KG1 (cell line): ENCODE measurements around the gene CPHXL2.

Experiments used
- DNase-seq: peaks from one replicate; lab custom pipeline; 2025; lab: John Stamatoyannopoulos, UW

CPHXL2 gene

DNA sequence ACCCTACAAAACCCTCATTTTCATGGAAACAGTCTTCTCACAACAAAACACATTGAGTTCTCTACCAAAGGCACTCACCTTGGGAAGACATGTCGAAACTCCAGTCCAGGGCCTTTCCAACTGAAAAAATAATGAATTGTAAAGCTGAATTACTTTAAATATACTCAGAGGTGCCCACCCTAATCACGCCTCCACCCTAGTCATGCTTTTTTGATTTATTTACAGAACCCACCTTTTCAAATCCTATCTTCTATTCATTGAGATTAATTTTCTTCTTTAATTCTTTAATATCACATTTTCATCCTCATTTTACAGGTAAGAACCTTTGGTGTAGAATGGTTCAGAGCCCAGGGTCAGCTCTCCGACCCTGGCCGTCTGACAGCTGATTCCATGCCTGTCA lies at the start of gene CPHXL2:
Gene CPHXL2, minus strand, starts transcription at position 101 of the 400 bp plus-strand sequence. Its CDS starts 10 bp downstream, at position 91.
- DNase-seq, result no peak

DNA sequence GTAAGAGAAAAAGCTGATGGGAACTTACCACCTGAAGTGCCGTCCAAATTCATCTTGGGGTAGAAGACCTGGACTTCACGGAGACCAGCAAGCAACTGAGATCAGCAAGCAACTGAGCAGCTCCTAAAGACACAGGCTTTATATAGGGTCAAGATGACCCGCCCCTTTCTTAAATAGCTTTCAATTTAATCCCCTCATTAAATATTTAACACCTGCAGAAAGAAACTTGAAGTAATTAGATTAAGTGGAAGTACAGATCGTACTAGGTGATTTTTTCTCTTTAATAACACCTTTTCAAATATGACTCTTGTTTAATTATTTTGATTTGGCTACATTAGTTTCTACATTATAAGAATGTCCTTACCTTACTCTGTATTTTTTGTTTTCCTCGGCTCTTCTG lies 49.6 kb upstream of the CPHXL2 start, which contains the start of gene CPHXL:
Gene CPHXL, minus strand, starts transcription at position 101 of the 400 bp plus-strand sequence. Its CDS starts 48 bp downstream, at position 53.
- no peak for DNase-seq

DNA sequence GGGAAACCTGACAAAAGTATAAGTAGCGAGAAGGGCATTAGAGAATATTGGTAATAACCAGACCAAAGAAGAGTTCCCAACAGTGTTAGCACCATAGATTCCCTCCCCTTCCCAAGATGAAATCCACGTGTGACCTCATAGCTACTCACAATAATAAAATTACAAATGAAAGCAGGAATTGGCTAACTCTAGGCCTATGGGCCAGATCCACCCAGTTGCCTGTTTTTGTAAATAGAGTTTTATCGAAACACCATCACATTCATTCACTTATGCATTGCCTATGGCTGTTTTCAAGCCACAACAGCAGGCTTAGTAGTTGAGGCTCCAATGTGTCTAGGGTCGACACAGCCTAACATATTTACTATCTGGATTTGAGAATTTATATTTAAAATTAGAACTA lies 41.6 kb upstream of the CPHXL2 start:
- DNase-seq, result no peak

DNA sequence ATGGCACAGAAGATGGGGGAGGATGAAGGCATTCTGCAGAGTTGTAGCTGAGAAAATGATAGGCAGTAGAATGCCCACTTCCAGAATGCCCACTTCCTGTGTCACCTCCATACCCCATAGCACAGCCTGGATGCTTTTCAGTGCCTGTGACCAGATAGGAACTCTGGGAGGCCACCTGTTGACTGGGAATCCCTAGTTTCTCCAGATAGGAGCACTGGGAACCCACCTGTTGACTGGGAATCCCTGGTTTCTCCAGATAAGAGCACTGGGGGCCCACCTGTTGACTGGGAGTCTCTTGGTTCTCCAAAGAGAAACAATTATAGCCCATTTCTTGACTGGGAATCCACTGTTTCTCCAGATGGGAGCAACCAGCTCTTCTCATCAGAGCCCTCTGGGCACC lies 37.9 kb upstream of the CPHXL2 start:
- no peak for DNase-seq

DNA sequence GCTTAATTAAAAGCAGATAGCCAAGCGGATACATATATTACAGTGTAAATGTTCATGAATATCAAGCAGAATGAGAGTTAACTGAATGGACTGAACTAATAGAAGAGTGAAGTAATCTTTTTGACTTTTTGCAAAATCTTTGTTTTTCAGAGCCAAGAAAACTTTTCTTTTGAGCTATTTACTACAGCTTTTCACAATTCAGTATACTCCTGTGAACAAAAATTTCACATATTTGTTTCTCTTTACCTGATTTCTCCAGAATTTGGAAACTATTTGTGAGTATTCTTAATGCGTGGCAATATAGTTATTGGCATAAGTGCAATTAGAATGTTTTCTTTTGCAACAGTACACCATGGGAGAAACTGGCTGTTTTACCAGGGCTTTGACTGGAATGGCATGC lies 33.5 kb upstream of the CPHXL2 start:
- no peak for DNase-seq

DNA sequence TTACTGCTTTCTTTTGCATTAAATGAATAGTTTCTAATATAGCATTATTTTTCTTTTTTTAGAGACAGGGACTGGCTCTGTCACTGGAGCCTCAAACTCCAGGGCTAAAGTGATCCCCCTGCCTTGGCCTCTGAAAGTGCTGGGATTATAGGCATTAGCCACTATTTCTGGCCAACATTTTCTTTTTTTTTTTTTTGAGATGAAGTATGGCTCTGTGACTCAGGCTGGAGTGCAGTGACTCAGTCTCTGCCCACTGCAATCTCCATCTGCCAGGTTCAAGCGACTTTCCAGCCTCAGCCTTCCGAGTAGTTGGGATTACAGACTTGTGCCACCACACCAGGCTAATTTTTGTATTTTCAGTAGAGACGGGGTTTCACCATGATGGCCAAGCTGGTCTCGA lies 26.5 kb upstream of the CPHXL2 start:
- no peak for DNase-seq

DNA sequence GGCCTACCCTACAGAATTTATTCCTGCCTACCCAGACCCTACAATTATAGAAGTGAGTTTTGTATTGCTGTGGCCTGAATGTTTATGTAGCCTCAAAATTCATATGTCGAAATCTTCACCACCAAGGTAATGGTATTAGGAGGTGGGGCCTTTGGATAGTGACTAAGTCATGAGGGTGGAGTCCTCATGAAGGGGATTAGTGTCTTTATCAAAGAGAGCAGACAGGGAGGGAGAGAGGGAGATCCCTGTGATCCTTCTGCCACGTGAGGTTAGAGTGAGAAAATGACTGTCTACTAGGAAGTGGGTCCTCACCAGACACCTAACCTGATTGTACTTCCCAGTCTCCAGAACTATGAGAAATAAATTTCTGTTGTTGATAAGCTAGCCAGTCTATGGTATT lies 25.4 kb upstream of the CPHXL2 start:
- DNase-seq, result no peak

DNA sequence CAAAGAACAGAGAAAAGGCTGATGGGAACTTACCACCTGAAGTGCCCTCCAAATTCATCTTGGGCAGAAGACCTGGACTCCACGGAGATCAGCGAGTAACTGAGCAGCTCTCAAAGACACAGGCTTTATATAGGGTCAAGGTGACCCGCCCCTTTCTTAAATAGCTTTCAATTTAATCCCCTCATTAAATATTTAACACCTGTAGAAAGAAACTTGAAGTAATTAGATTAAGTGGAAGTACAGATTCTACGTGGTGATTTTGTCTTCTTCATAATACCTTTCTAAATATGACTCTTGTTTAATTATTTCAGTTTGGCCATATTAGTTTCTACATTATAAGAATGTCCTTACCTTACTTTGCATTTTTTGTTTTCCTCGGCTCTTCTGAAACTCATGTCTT lies 24.6 kb upstream of the CPHXL2 start, which contains the start of gene DUXB:
Gene DUXB, minus strand, starts transcription at position 101 of the 400 bp plus-strand sequence. Its CDS starts 43 bp downstream, at position 58.
- DNase-seq, result no peak

DNA sequence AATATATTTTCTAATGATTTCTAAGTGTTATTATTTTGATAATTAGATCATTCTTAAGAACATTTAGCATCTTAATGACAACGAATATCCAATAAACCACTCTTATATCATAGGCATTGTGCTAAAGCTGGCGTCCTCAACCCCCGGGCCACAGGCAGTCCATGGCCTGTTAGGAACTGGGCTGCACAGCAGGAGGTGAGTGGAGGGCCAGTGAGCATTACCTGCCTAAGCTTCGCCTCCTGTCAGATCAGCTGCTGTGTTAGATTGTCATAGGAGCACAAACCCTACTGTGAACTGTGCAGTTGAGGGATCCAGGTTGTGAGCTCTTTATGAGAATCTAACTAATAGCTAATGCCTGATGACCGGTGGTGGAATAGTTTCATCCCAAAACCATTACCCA lies 20.8 kb upstream of the CPHXL2 start:
- DNase-seq, result no peak

DNA sequence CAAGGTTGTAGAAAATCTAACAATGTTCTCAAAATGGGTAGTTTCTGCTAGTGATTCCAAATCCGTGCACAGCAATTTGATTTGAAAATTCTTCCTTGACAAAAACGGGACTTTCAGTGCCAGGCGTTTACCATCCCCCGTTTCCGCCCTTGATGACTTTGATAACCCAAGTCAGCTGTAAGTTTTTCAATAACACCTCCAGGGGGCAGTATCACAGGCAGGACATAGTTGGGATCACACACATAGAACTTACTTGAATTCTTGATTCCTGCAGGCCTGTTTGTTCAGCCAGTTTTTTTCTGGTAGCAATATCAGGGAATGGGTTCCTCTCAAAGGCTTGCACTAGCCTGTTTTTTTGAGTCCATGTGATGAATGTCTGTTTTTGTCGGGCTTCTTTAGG lies 18.9 kb upstream of the CPHXL2 start:
- no peak for DNase-seq

DNA sequence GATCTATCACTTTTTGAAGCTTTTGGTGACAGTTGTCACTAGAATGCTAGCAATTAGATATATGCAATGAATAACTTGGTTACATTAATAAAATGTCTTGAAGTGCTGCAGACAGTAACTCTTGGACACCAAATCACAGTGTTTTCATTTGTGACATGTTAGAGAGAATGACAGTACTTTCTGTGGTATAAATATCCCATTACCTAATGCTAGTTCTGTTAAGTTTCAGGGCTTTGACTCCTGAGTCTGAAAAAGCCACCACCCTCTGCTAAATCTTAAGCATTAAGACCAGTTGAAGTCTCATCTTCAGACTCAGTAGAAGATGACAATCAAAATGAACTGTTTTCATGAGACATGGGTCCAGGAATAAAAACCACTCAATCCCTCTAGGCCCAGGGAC lies 10.6 kb upstream of the CPHXL2 start:
- no peak for DNase-seq

DNA sequence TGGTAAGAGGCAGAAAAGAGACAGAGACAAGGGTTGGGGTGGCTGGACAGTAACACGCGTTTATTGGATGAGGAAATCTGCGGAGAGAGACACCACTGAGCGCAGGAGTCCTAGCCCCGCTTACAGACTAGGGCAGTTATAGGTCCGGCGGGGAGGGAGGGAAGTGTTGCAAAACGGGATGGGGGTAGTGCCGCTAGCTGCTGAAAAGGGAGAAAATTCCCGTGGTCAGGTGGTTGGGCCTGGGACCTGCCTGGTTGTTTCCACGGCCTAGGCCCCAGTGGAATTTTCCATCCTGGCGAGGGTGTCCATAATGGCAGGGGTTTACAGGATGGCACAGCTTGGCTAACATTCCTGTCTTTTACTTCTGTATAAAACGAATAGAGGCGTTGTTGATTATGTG lies 5.5 kb upstream of the CPHXL2 start:
- DNase-seq, result no peak

DNA sequence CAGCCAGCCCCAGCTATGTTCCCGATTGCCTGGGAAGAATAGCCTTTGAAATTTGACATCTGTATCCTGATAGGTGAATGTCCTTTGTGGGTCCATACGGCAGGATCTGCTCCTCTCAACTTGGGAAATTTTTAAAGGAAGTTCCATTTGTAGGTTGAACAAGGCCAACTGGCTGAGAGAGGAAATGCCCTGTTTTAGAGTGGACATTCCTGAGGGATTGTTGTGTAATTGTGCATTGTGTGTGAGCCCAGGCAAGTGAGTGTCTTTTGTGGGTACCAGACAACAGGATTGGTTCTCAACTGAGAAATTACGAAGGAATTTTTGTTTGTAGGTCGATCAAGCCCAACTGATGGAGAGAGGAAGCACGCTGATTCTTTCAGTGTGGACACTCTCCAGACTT lies 2.6 kb upstream of the CPHXL2 start:
- DNase-seq, result no peak

DNA sequence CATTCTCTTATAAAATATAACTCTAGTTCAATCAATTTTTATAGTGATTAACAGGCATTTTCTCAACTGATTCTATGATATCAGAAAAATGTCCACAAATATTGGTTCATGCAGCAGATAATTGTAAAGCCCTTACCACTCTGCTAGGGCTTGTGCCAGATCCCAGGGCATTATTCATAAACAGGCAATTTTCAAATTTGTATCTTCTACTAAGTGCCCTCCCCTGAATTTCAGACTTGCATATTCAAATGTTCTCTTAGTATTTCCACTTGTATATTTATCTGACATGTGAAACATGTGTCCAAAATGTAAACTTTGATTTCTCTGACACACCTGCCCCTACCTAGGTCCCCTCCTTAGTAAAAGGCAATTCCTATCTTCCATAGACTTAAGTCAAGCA lies 9.3 kb downstream of the CPHXL2 start:
- no peak for DNase-seq

DNA sequence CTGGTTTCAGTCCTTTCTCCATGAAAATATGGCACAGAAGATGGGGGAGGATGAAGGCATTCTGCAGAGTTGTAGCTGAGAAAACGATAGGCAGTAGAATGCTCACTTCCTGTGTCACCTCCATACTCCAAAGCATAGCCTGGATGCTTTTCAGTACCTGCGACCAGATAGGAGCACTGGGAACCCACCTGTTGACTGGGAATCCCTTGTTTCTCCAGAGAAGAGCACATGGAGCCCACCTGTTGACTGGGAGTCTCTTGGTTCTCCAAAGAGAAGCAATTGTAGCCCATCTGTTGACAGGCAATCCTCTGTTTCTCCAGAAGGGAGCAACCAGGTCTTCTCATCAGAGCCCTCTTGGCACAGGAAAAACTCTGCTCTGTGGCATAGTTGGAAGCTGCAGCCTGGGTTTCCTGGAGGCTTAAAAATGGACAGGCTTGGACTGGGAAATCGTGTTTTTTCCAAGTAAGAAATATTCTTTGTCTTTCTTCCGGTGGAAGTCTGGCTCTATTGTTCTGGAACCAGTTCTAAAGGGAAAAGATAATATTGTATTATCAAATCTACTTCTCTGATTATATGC lies 16.0 kb downstream of the CPHXL2 start:
- DNase-seq, result no peak

DNA sequence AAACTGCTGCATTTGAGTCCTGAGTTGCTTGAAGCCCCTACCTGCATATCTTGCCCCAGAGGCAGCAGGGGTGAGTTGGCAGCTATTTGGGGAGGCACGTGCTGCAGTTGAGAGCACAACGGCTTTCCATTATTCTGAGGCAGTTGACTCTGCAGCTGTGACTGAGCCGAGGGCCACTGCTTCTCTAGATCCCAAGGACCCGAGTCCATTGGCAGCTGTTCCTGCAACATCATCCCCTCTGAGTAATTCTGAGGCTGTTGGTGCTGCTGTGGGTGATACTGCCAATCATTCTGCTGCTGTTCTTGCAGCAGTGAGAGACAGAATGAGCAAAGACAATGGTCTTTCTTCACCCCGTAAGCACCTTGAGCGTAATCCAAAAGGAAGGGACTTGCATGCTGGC lies 16.5 kb downstream of the CPHXL2 start:
- no peak for DNase-seq

DNA sequence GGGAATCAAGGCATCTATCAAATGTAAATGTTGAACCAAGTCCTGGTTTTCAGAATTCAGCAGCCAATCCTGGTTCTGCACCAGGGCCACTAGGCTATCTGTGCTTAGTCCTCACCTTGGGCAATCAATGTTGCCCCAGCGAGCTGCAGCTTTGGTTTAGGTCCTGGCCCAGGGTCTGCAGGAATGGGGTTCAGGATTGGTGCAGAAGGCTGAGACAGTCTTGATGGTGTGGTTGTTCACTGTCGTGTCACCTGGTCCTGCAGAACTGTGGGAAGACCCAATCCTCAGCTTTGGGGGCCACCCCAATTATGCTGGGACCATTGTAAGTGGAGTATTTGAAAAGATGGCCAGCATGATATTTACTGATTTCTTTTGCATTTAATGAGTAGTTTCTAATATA lies 18.6 kb downstream of the CPHXL2 start:
- no peak for DNase-seq

DNA sequence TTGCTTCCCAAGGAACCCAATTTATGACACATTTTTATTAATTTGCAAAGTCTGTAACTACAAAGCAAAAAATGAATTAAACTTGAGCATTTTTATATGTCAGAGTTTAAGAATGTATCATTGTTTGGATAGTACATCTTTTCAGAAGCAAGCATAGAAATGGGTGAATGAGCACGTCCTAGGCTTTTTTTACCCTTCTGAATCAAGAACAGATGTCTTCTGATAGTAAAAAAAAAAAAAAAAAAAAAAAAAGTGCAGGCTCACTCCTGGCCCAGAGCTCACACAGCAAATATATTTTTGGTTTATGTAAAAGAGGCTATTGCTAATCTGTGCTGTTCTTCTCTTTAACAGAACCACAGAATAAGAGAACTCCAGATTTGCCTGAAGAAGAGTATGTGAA lies 22.9 kb downstream of the CPHXL2 start:
- no peak for DNase-seq

DNA sequence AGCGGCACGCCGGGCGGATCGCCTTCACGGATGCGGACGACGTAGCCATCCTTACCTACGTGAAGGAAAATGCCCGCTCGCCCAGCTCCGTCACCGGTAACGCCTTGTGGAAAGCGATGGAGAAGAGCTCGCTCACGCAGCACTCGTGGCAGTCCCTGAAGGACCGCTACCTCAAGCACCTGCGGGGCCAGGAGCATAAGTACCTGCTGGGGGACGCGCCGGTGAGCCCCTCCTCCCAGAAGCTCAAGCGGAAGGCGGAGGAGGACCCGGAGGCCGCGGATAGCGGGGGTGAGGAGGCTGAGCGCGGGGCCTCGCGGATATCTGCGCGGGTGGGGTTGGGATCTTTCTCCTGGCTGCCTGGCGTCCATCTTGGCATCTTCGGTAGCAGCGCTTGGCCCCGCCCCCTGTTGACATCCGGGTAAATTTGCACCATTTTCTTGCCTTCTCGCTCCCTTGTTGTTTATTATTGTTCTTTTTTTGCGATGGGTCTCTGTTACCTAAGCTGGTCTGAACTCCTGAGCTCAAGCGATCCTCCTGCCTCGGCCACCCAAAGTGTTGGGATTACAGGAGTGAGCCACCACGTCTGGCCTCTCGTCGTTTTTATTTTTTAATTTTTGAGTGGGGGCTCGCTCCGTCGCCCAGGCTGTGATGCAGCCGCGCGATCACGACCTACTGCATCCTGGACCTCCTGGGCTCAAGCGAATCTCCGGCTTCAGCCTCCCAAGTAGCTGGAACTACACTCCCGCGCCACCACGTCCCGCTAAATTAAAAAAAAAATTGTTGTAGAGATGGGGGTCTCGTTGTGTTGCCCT lies 28.3 kb downstream of the CPHXL2 start:
- DNase-seq, result peak; percentile 58

DNA sequence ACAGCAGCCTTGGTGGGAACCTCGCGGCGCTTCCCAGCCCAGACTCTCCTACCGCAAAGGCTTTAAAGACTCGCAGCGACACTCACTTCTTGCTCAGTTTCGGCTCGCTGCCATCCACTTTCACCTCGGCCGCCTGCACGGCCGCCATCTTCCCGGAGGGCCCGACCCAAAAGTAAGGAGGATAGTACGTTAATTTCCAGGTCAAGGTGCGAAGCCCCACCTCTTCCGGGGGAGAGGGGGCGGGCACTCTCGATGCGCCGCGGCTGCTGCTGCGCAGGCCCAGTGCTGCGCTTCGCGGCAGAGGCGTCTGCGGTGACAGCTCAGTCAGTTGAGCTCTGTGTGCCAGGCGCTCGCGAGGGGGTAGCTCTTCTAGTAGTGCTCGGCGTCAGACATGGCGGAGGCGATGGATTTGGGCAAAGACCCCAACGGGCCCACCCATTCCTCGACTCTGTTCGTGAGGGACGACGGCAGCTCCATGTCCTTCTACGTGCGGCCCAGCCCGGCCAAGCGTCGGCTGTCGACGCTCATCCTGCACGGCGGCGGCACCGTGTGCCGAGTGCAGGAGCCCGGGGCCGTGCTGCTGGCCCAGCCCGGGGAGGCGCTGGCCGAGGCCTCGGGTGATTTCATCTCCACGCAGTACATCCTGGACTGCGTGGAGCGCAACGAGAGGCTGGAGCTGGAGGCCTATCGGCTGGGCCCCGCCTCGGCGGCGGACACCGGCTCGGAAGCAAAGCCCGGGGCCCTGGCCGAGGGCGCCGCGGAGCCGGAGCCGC lies 29.1 kb downstream of the CPHXL2 start, which contains the start of the genes KARS1 and TERF2IP:
Gene KARS1, minus strand, starts transcription at position 174 of the 773 bp plus-strand sequence. Its CDS starts 26 bp downstream, at position 148.
Gene TERF2IP, plus strand, starts transcription at position 282 of the 773 bp plus-strand sequence. Its CDS starts 110 bp downstream, at position 392.
- peak; percentile 90 for DNase-seq

DNA sequence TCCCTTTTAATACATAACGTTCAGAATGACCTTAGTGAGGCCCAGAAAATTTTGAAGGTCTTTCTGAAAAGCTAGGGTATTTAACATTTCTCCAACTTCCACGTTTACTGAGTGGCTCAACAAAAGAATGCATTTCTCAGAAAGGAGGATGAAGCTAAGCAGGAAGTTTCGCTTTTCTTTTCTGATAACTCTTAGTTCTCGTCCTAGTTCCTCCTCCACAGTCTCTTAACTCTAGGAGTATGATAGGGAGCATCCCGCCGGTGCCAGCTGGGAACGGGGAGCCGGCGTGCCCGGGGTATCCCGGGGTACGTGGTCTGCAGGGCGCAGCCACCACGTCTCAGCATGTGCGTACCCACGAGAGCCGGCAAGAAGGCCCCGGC lies 29.7 kb downstream of the CPHXL2 start:
- DNase-seq, result no peak

DNA sequence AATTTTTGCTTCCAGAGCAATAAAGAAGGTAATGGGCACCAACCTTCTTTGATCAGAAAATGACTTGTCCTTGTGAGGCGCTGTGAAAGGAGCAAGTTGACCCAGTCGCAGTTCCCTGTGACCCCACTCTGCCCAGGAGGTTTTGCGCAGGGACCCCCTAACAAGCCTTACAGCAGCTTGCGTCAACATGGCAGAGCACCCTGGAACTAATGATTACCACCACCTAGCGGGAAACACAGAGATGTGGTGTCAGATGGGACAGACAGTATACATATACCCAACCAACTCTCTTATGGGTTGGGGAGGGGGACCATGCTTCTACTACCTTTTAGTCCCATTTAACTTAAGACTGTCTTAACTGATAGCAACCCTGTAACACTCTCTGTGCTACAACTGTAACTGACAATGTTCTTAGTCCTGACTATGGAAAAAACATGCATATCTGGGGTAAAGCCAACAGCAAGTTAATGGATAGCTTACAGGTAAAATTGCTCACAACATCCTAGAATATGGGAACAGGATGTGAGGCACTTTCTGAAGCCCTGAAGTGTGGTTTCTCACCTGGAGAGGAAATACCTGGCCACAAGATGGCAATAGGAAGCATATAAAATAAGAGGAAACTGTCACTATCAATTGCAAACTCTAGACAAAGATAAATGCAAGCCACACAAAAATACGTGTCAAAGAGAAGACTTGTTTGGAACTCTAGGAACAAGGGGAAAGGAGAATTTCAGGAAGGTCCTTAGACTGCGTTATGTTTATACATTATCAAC lies 32.4 kb downstream of the CPHXL2 start:
- no peak for DNase-seq
